ENCODE data around the gene STMP1.
A peak's percentile ranks its signal among the peaks of the same experiment; 100 is the strongest.
"Not testable (repeated sequence)": the region's sequence is repeated elsewhere in the genome, so short reads cannot be mapped to it uniquely, and the experiment has no call there.

The STMP1 gene

DNA sequence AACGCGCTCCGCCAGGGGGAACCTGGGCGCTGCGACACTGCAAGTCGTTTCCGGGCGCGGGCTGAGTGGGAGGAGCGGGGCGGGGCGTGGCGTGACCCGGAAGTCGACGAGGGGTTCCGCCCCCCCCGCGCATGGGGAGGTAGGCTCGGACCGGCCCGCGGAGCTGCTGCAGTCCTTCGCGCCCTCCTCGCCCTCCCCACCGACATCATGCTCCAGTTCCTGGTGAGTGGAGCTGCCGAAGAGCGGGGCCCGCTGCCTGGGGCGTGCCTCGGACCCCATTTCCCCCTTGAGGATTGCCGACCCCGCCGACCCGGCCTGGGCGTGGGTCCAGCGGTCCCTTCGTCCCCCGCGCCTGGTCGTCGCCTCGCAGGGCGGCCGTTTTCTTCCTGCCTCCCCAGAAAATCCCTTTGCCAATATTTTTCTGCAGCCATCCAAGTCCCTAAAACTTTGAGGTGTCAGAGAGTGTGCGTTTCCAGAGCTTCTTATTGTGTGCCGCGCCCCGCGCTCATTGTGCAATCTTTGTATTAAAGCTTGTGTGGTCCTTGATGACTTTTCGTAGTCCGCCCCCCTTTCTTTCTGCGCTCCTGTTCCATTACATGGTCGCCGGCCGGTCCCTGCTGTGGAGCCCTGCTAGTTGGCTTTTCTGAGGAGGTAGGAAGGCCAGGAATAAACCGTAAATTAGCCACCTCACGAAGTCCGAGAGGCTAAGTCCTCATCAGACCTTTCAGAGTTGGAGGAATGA lies at the start of gene STMP1:
Gene STMP1 (plus strand): TSS at position 142 of the 742 bp plus-strand sequence.
- Histone ChIP-seq H3K4me1 (ENCODE audit: control insufficient read depth, insufficient read depth, low read length) (peaks cover 6% of the 10 kb centered on the region), H3K27ac (ENCODE audit: low read depth, low read length) (peak within 1 kb of the TSS; percentile 87), H3K27me3 (ENCODE audit: control insufficient read depth, insufficient read depth, low read length) (no peaks in the 10 kb centered on the region), H3K9me3 (ENCODE audit: control insufficient read depth, insufficient read depth, low read depth, low read length) (no peaks in the 10 kb centered on the region), H3K4me3 (ENCODE audit: low read depth, low read length) (peak within 1 kb of the TSS; percentile 98), H3K9ac (ENCODE audit: low read length) (peak within 1 kb of the TSS; percentile 96), H3K36me3 (ENCODE audit: control insufficient read depth, insufficient read depth, low read length) (no peaks in the 10 kb centered on the region)

DNA sequence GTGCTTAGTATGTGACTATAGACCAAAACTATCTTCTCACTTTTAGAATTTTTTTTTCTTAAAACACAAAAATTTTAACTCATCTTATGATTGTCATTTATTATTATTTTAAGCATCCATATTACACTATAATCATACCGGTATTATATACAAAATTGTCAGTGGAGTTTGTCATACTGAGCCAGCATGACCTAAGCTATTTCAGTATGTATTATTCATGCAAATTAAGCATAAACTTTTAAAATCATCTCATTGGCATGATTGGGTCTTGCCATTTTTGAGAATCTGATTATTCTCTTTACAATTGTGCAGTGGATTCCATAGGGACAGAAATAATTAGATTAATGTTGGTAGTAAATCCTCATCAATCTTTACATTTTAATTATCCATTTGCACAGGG lies 46.2 kb upstream of the STMP1 start:
- Histone ChIP-seq H3K9ac (ENCODE audit: low read length) (no peak overlapping the region), H3K27ac (ENCODE audit: low read depth, low read length) (no peak overlapping the region), H3K9me3 (ENCODE audit: control insufficient read depth, insufficient read depth, low read depth, low read length) (no peaks in the 10 kb centered on the region), H3K36me3 (ENCODE audit: control insufficient read depth, insufficient read depth, low read length) (peaks cover 92% of the 10 kb centered on the region), H3K4me3 (ENCODE audit: low read depth, low read length) (no peak overlapping the region), H3K27me3 (ENCODE audit: control insufficient read depth, insufficient read depth, low read length) (no peaks in the 10 kb centered on the region), H3K4me1 (ENCODE audit: control insufficient read depth, insufficient read depth, low read length) (no peaks in the 10 kb centered on the region)

GRCh38 chr7:135617781-135618180 lies 44.5 kb upstream of the STMP1 start:
- Histone ChIP-seq H3K27ac (ENCODE audit: low read depth, low read length) (no peak overlapping the region), H3K9me3 (ENCODE audit: control insufficient read depth, insufficient read depth, low read depth, low read length) (no peaks in the 10 kb centered on the region), H3K4me1 (ENCODE audit: control insufficient read depth, insufficient read depth, low read length) (no peaks in the 10 kb centered on the region), H3K9ac (ENCODE audit: low read length) (no peak overlapping the region), H3K27me3 (ENCODE audit: control insufficient read depth, insufficient read depth, low read length) (no peaks in the 10 kb centered on the region), H3K36me3 (ENCODE audit: control insufficient read depth, insufficient read depth, low read length) (peaks cover 82% of the 10 kb centered on the region), H3K4me3 (ENCODE audit: low read depth, low read length) (no peak overlapping the region)

- peaks cover 88% of the 10 kb centered on the region for H3K36me3 ChIP-seq (ENCODE audit: control insufficient read depth, insufficient read depth, low read length)
- no peak overlapping the region for H3K9ac ChIP-seq (ENCODE audit: low read length)
- H3K4me1 ChIP-seq (ENCODE audit: control insufficient read depth, insufficient read depth, low read length), result no peaks in the 10 kb centered on the region
- H3K4me3 ChIP-seq (ENCODE audit: low read depth, low read length), result no peak overlapping the region
- H3K9me3 ChIP-seq (ENCODE audit: control insufficient read depth, insufficient read depth, low read depth, low read length), result no peaks in the 10 kb centered on the region
- H3K27me3 ChIP-seq (ENCODE audit: control insufficient read depth, insufficient read depth, low read length), result no peaks in the 10 kb centered on the region
- no peak overlapping the region for H3K27ac ChIP-seq (ENCODE audit: low read depth, low read length)
These were observed 43.8 kb upstream of the STMP1 start for GRCh38 chr7:135618510-135618909.

- Histone ChIP-seq H3K36me3 (ENCODE audit: control insufficient read depth, insufficient read depth, low read length) (peaks cover 85% of the 10 kb centered on the region), H3K4me1 (ENCODE audit: control insufficient read depth, insufficient read depth, low read length) (no peaks in the 10 kb centered on the region), H3K4me3 (ENCODE audit: low read depth, low read length) (no peak overlapping the region), H3K27ac (ENCODE audit: low read depth, low read length) (no peak overlapping the region), H3K27me3 (ENCODE audit: control insufficient read depth, insufficient read depth, low read length) (no peaks in the 10 kb centered on the region), H3K9ac (ENCODE audit: low read length) (no peak overlapping the region), H3K9me3 (ENCODE audit: control insufficient read depth, insufficient read depth, low read depth, low read length) (no peaks in the 10 kb centered on the region)
These were observed 41.9 kb upstream of the STMP1 start for GRCh38 chr7:135620447-135620846.

- Histone ChIP-seq H3K4me1 (ENCODE audit: control insufficient read depth, insufficient read depth, low read length) (no peaks in the 10 kb centered on the region), H3K27ac (ENCODE audit: low read depth, low read length) (no peak overlapping the region), H3K9ac (ENCODE audit: low read length) (no peak overlapping the region), H3K9me3 (ENCODE audit: control insufficient read depth, insufficient read depth, low read depth, low read length) (no peaks in the 10 kb centered on the region), H3K4me3 (ENCODE audit: low read depth, low read length) (no peak overlapping the region), H3K36me3 (ENCODE audit: control insufficient read depth, insufficient read depth, low read length) (peaks cover 85% of the 10 kb centered on the region), H3K27me3 (ENCODE audit: control insufficient read depth, insufficient read depth, low read length) (no peaks in the 10 kb centered on the region)
These were observed 41.1 kb upstream of the STMP1 start for GRCh38 chr7:135620980-135621850.

DNA sequence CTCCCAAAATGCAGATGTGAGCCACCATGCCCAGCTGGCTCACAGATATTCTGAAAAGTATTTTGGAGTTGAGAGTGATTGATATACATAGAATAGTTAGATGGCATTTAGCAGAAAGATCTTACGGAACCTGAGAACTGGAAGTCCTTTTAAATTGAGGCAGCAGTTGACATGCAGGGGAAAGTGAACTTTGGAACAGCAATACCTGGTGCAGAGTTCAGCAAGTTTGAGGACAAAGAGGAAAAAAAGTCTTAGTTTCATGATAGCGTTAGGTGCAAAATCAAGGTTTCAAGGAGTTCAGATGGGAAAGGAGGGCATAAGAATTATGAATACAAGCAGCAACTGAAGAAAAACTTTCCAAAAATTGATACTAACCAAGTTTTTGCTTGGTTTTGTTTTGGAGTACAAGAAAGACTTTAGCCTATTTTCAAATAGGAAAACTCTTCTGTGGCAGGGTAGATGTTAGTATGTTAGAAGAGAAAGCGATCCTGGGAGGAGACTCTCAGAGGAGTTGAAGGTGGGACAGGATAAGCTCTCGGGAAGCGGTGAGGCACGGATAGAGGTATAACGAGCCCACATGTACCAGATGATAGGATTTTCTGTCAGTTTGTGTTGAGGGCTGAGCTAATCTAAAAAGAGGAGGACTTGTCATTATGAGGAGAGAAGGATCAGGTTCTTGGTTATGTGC lies 28.0 kb upstream of the STMP1 start:
- peaks cover 95% of the 10 kb centered on the region for H3K36me3 ChIP-seq (ENCODE audit: control insufficient read depth, insufficient read depth, low read length)
- H3K9ac ChIP-seq (ENCODE audit: low read length), result no peak overlapping the region
- H3K9me3 ChIP-seq (ENCODE audit: control insufficient read depth, insufficient read depth, low read depth, low read length), result no peaks in the 10 kb centered on the region
- H3K27ac ChIP-seq (ENCODE audit: low read depth, low read length), result no peak overlapping the region
- H3K4me3 ChIP-seq (ENCODE audit: low read depth, low read length), result no peak overlapping the region
- no peaks in the 10 kb centered on the region for H3K27me3 ChIP-seq (ENCODE audit: control insufficient read depth, insufficient read depth, low read length)
- no peaks in the 10 kb centered on the region for H3K4me1 ChIP-seq (ENCODE audit: control insufficient read depth, insufficient read depth, low read length)

DNA sequence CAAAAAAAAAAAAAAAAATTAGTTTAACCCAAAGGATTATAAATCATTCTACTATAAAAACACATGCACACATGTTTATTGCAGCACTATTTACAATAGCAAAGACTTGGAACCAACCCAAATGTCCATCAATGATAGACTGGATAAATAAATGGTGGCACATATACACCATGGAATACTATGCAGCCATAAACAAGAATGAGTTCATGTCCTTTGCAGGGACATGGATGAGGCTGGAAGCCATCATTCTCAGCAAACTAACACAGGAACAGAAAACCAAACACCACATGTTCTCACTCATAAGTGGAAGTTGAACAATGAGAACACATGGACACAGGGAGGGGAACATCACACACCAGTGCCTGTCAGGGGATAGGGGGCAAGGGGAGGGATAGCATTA lies 22.6 kb upstream of the STMP1 start:
- not testable (repeated sequence) for H3K27me3 ChIP-seq (ENCODE audit: control insufficient read depth, insufficient read depth, low read length); H3K4me3 ChIP-seq (ENCODE audit: low read depth, low read length); H3K9me3 ChIP-seq (ENCODE audit: control insufficient read depth, insufficient read depth, low read depth, low read length); H3K9ac ChIP-seq (ENCODE audit: low read length); H3K27ac ChIP-seq (ENCODE audit: low read depth, low read length); H3K4me1 ChIP-seq (ENCODE audit: control insufficient read depth, insufficient read depth, low read length)
- H3K36me3 ChIP-seq (ENCODE audit: control insufficient read depth, insufficient read depth, low read length), result peaks cover 99% of the 10 kb centered on the region

- Histone ChIP-seq H3K27ac (ENCODE audit: low read depth, low read length) (no peak overlapping the region), H3K9ac (ENCODE audit: low read length) (no peak overlapping the region), H3K27me3 (ENCODE audit: control insufficient read depth, insufficient read depth, low read length) (no peaks in the 10 kb centered on the region), H3K4me1 (ENCODE audit: control insufficient read depth, insufficient read depth, low read length) (no peaks in the 10 kb centered on the region), H3K36me3 (ENCODE audit: control insufficient read depth, insufficient read depth, low read length) (peaks cover 98% of the 10 kb centered on the region), H3K4me3 (ENCODE audit: low read depth, low read length) (no peak overlapping the region), H3K9me3 (ENCODE audit: control insufficient read depth, insufficient read depth, low read depth, low read length) (no peaks in the 10 kb centered on the region)
These were observed 18.2 kb upstream of the STMP1 start for GRCh38 chr7:135644154-135644553.

DNA sequence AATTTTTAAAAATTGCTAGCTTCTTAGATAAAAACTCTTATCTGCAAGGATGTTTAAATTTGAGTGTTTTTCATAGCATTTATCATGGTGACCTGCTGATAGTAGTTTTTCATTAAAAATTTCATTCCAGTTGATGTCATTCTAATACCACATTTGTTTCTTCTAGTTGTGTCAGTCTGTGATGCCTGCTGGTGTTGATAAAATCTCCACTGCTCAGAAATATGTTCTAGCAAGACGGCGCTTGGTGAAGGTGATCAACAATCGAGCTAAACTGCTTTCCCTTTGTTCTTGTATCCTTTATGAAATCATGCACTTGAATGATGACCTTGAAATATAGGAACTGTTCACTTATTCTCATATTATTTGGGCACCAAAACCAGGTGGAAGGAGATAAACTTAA lies 17.6 kb upstream of the STMP1 start:
- H3K36me3 ChIP-seq (ENCODE audit: control insufficient read depth, insufficient read depth, low read length), result peaks cover 97% of the 10 kb centered on the region

More for the DNA sequence above, 17.6 kb upstream of the STMP1 start:
- H3K9me3 ChIP-seq (ENCODE audit: control insufficient read depth, insufficient read depth, low read depth, low read length), result no peaks in the 10 kb centered on the region
- no peaks in the 10 kb centered on the region for H3K27me3 ChIP-seq (ENCODE audit: control insufficient read depth, insufficient read depth, low read length)
- no peak overlapping the region for H3K27ac ChIP-seq (ENCODE audit: low read depth, low read length)
- H3K4me1 ChIP-seq (ENCODE audit: control insufficient read depth, insufficient read depth, low read length), result no peaks in the 10 kb centered on the region
- no peak overlapping the region for H3K4me3 ChIP-seq (ENCODE audit: low read depth, low read length)
- no peak overlapping the region for H3K9ac ChIP-seq (ENCODE audit: low read length)
